GM12892 (cell line): ENCODE results near the gene RXRA.

Experiments
- DNase-seq: peaks from one replicate; pipeline ENCODE4 v3.0.0; 2011; ENCODE audit not compliant: insufficient read length
- FAIRE-seq: peaks from 2 replicates; lab custom pipeline; 2011; peaks lifted over from hg19 to GRCh38; lab: Jason Lieb, UNC
- POLR2A ChIP-seq: IDR thresholded peaks from 2 replicates; pipeline ENCODE4 v1.6.1; 2011; ENCODE audit warnings: low read depth, low read length, control low read depth
- POLR2AphosphoS5 ChIP-seq: IDR thresholded peaks from 2 replicates; pipeline ENCODE4 v1.6.1; 2011; ENCODE audit warnings: low read depth, low read length, control low read depth
- TAF1 ChIP-seq: IDR thresholded peaks from 2 replicates; pipeline ENCODE4 v1.6.1; 2011; ENCODE audit warnings: low read depth, mild to moderate bottlenecking, control low read depth, low read length, borderline replicate concordance

RXRA gene

GRCh38 chr9:134321946-134322741 is 4.1 kb upstream of the RXRA start:
- FAIRE-seq (no peak), DNase-seq (no peak)
- TF ChIP-seq POLR2AphosphoS5 = no peak

DNA sequence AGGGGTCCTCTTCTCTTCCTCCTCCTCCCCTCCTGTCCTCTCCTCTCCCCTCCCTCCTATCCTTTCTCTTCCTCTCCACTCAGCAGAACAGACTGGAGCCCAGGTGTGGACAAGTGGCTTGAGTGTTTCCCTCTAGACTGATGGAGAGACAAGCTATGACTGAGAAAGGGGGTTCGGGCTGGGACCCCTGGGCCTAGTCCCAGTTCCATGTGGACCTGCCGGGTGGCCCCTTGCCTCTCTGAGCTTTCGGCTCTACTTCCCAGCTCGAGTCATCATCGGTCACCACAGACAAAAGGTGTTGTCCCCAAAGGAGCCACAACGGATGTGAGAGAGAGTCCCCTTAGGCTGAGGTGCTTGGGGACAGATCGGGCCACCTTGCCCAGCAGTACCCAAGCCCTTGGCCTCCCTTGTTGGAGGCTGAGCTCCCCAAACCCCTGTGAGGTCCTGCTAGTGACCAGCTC is 3.4 kb upstream of the RXRA start:
- DNase-seq = no peak
- FAIRE-seq = no peak
- no peak for TF ChIP-seq TAF1
- TF ChIP-seq POLR2AphosphoS5 = no peak
- no peak for TF ChIP-seq POLR2A

- DNase-seq = no peak
- no peak for FAIRE-seq
- TF ChIP-seq POLR2AphosphoS5 (no peak), POLR2A (no peak), TAF1 (no peak)
These were observed 2.4 kb upstream of the RXRA start for GRCh38 chr9:134323741-134324358.

DNA sequence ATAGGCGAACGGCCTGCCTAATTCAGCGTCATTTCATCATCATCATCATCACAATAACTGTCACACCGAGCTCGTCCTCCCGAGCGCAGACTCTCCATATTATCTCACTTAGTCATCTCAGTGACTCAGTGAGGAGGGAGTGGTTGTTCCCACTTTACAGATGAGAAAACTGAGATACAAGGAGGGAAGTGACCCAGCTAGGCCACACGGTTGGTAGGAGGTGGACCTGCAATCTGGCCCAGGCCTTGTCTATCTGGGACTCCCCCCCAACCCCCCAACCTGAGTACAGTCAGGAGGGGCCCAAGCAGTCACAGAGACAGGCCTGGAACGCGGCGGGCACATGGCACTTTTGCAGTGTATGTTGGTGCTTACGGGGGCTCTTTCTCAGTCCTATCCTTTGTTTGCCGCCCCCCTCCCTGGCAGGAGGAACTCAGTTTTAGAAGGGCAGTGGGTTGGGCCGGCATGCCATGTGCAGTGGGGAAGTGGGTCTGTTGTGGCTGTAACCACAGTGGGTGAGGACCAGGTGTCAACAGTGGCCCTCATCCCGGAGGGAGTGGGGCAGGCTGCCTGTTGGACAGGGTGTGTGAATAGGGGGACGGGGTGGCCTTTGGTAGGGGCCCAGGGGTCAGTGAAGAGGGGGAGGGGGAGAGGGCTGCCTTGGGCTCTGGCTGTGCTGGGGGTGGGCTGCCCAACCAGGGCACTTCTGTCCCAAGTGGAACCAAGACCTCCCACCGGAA is 1.7 kb upstream of the RXRA start:
- DNase-seq = no peak
- FAIRE-seq = no peak
- TF ChIP-seq POLR2A = no peak
- TF ChIP-seq POLR2AphosphoS5 = no peak
- no peak for TF ChIP-seq TAF1

DNA sequence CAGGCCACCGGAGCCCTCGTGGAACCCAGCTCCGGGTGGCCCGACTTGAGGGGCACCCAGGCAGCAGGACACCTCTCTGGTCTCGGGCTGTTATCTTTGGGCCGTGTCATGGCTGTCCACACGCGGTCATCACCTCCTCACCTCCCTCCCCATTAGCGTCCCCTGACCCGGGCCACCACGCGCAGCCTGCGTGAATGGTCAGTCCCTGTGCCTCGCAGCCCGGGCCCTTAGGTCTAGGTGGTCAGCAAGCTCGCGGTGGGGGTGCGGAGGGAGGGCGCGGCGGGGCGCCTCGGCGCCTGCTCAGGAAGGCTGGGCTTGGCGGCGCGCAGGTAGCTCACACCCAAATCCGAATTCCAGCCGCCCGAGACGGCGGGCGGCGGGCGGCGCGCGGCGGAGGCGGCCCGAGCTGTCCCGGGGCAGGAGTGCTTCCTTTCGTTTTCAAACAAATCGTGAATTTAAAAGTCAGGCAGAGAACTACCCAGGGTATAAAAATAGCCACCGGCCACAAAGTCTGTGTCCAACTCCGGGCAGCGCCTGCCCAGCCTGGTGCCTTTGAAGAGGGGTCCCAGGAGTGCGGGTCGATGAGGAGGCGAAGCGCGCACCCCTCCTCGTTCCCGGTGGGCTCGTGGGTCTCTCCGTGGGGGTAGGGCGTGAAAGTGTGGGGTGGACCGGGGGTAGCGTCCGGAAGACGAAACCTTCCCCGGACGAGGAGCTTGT is 1.0 kb upstream of the RXRA start:
- FAIRE-seq = no peak
- DNase-seq = no peak
- TF ChIP-seq TAF1 = no peak
- TF ChIP-seq POLR2A = no peak
- TF ChIP-seq POLR2AphosphoS5 = no peak

- FAIRE-seq = no peak
- TF ChIP-seq TAF1 (no peak), POLR2A (no peak), POLR2AphosphoS5 (no peak)
- DNase-seq = no peak
These were observed 708 bp downstream of the RXRA start for GRCh38 chr9:134326724-134327601.

- TF ChIP-seq POLR2A (no peak), TAF1 (no peak), POLR2AphosphoS5 (no peak)
- FAIRE-seq (no peak), DNase-seq (no peak)
These were observed 1.5 kb downstream of the RXRA start for GRCh38 chr9:134327671-134328231.

DNA sequence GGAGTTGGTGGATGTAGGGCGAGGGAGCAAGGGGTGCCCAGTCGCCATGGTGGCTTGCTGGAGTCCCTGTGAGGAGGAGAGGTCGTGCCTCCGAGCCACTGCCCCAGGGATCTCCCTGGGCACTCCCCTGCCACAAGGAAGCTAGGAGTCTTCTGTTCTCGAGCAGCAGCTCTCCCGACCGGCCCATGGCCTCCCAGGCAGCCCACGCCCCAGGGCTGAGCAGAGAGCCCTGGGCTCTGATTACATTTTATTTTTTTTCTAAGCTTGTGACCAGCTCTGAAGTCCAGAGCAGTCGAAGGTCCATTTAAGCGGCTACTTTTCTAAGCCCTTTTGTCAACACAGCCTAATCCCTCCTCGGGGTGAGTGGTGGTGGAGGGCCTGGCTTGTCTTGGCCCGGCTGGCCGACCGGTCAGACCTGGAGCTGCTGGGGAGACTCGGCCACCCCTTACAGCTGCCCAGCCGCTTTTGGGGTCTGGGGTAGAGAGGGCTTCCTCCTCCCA is 2.1 kb downstream of the RXRA start:
- DNase-seq = no peak
- TF ChIP-seq POLR2A (no peak), TAF1 (no peak), POLR2AphosphoS5 (no peak)
- no peak for FAIRE-seq

GRCh38 chr9:134328841-134329575 is 2.8 kb downstream of the RXRA start:
- TF ChIP-seq POLR2AphosphoS5 (no peak), POLR2A (no peak), TAF1 (no peak)
- DNase-seq (no peak), FAIRE-seq (no peak)

DNA sequence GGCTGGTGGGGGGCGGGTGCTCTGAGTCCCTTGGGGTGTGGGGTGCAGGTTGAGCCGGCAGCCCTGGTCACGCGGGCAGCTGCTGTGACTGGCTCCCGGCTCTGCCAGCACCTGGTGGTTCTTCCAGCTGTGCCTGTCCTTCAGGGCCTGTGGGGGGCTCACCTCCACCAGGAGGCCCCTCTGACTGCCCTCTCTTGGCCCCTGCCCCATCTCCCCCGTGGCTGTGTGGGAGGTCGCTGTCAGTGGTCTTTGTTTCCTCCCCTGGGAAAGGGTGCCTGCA is 3.3 kb downstream of the RXRA start:
- no peak for TF ChIP-seq POLR2A
- no peak for TF ChIP-seq TAF1
- TF ChIP-seq POLR2AphosphoS5 = no peak
- no peak for FAIRE-seq
- no peak for DNase-seq

DNA sequence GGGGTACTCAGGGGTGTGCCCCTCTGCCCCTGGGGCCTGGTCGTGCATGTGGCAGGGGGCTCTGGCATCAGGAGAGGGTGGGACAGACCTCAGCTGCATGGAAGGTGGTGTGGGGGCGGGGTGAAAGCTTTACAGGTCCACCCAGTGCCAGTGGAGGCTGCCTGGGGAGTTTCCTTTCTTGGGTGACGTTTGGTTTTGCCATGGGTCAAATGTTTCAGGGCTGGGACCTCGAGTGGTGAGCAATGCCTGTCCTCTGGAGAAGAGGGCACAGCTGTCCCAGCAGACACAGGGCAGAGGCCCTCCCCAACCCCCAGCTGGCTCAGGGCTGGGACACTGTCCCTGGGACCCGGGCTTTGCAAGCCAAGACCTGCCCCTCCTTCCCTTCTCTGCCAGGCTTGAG is 3.6 kb downstream of the RXRA start:
- FAIRE-seq (no peak), DNase-seq (no peak)
- no peak for TF ChIP-seq TAF1
- TF ChIP-seq POLR2AphosphoS5 = no peak
- TF ChIP-seq POLR2A = no peak
